ENCODE measurements around the gene TBXT.

TBXT gene

GRCh38 chr6:166109608-166110007, 58.0 kb downstream of the TBXT start:
- DNase-seq = no peak
